ENCODE measurements around the gene BMP6.
"Not testable (repeated sequence)": the region's sequence is repeated elsewhere in the genome, so short reads cannot be mapped to it uniquely, and the experiment has no call there.

The BMP6 gene

DNA sequence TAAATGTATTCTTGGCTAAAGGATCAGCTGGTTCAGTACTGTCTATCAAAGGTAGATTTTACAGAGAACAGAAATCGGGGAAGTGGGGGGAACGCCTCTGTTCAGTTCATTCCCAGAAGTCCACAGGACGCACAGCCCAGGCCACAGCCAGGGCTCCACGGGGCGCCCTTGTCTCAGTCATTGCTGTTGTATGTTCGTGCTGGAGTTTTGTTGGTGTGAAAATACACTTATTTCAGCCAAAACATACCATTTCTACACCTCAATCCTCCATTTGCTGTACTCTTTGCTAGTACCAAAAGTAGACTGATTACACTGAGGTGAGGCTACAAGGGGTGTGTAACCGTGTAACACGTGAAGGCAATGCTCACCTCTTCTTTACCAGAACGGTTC, 154.8 kb downstream of the BMP6 start:
- no peak overlapping the region for H3K27ac ChIP-seq (ENCODE audit: low read length)
- no peaks in the 10 kb centered on the region for H3K4me1 ChIP-seq (ENCODE audit: insufficient read depth, low read length)
- H3K27me3 ChIP-seq (ENCODE audit: insufficient read depth, low read length) = no peaks in the 10 kb centered on the region
- peaks cover 62% of the 10 kb centered on the region for H3K36me3 ChIP-seq (ENCODE audit: insufficient read depth, low read depth, low read length)
- H3K9me3 ChIP-seq (ENCODE audit: insufficient read depth, low read depth, low read length) = no peaks in the 10 kb centered on the region
- H3K9ac ChIP-seq (ENCODE audit: low read depth, low read length) = no peak overlapping the region
- H3K4me3 ChIP-seq (ENCODE audit: low read length) = no peak overlapping the region

- Histone ChIP-seq H3K27me3 (ENCODE audit: insufficient read depth, low read length) (no peaks in the 10 kb centered on the region), H3K9me3 (ENCODE audit: insufficient read depth, low read depth, low read length) (no peaks in the 10 kb centered on the region), H3K27ac (ENCODE audit: low read length) (no peak overlapping the region), H3K9ac (ENCODE audit: low read depth, low read length) (no peak overlapping the region), H3K4me3 (ENCODE audit: low read length) (no peak overlapping the region), H3K36me3 (ENCODE audit: insufficient read depth, low read depth, low read length) (peaks cover 74% of the 10 kb centered on the region), H3K4me1 (ENCODE audit: insufficient read depth, low read length) (no peaks in the 10 kb centered on the region)
Measured at GRCh38 chr6:7881765-7882500, 156.0 kb downstream of the BMP6 start.

DNA sequence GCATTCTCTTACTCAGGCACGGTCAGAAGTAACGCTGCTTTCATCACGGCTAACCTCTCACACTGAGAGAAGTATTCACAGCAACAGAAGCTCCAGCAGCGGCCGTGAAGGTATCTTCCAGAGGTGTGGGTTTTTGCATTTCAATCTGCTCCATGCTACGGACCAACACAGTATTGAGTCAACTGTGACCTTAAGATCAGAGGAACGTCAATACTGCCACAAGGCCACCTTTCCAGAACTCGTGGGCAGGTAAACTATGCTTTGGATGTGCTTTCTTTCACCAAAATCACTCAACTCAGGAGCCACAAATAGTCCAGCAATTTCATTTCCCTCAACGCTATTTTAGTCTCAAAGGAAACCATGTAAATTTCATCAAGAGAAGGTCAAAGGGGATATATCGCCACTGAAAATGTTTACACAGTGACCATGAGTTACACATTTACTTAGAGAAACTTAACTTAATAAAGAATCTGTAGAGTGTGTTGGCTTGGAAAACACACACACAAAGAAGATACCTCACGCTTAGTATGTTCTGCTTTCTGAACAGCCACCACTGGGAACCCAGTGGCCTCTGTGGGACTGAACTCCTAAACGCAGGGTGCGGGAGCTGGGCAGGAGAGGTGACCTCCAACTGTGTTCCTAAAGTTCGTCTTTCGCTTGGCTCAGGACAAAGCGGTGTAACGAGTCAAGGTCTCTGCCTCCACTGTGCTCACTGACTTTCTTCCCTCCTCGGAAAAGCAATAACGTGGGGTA, 156.8 kb downstream of the BMP6 start:
- H3K36me3 ChIP-seq (ENCODE audit: insufficient read depth, low read depth, low read length) = peaks cover 81% of the 10 kb centered on the region
- H3K4me1 ChIP-seq (ENCODE audit: insufficient read depth, low read length) = no peaks in the 10 kb centered on the region
- no peaks in the 10 kb centered on the region for H3K9me3 ChIP-seq (ENCODE audit: insufficient read depth, low read depth, low read length)
- no peaks in the 10 kb centered on the region for H3K27me3 ChIP-seq (ENCODE audit: insufficient read depth, low read length)
- H3K9ac ChIP-seq (ENCODE audit: low read depth, low read length) = no peak overlapping the region
- no peak overlapping the region for H3K4me3 ChIP-seq (ENCODE audit: low read length)
- no peak overlapping the region for H3K27ac ChIP-seq (ENCODE audit: low read length)

- peaks cover 88% of the 10 kb centered on the region for H3K36me3 ChIP-seq (ENCODE audit: insufficient read depth, low read depth, low read length)
- no peak overlapping the region for H3K9ac ChIP-seq (ENCODE audit: low read depth, low read length)
- H3K4me1 ChIP-seq (ENCODE audit: insufficient read depth, low read length) = no peaks in the 10 kb centered on the region
- H3K9me3 ChIP-seq (ENCODE audit: insufficient read depth, low read depth, low read length) = no peaks in the 10 kb centered on the region
- no peak overlapping the region for H3K4me3 ChIP-seq (ENCODE audit: low read length)
- H3K27me3 ChIP-seq (ENCODE audit: insufficient read depth, low read length) = no peaks in the 10 kb centered on the region
- no peak overlapping the region for H3K27ac ChIP-seq (ENCODE audit: low read length)
Measured at GRCh38 chr6:7883381-7883780, 157.5 kb downstream of the BMP6 start.

DNA sequence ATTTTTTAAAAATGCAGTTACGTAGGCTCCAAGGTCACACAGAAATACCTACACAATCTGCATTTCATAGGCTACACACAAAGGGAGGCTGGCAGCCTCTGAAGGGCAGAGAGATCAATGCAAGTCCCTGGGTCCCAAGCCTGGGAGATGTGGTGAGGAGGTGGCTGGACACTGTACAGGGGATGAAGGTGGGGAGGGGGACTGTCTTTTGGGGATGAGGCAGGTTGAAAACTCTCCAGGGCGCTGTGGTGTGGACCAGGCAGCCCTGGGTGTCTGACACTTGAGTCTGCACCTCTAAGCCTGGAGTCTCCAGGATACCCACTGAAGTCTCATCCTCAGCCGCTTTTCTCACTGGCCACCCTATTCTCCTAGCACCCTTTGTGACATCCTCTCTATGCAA, 160.2 kb downstream of the BMP6 start:
- no peak overlapping the region for H3K4me3 ChIP-seq (ENCODE audit: low read length)
- H3K4me1 ChIP-seq (ENCODE audit: insufficient read depth, low read length) = no peaks in the 10 kb centered on the region
- H3K27ac ChIP-seq (ENCODE audit: low read length) = no peak overlapping the region
- H3K27me3 ChIP-seq (ENCODE audit: insufficient read depth, low read length) = no peaks in the 10 kb centered on the region
- H3K9me3 ChIP-seq (ENCODE audit: insufficient read depth, low read depth, low read length) = no peaks in the 10 kb centered on the region
- no peak overlapping the region for H3K9ac ChIP-seq (ENCODE audit: low read depth, low read length)
- peaks cover 100% of the 10 kb centered on the region for H3K36me3 ChIP-seq (ENCODE audit: insufficient read depth, low read depth, low read length)

GRCh38 chr6:7887278-7887991, 161.5 kb downstream of the BMP6 start:
- Histone ChIP-seq H3K36me3 (ENCODE audit: insufficient read depth, low read depth, low read length) (peaks cover 100% of the 10 kb centered on the region), H3K9me3 (ENCODE audit: insufficient read depth, low read depth, low read length) (no peaks in the 10 kb centered on the region), H3K4me3 (ENCODE audit: low read length) (no peak overlapping the region), H3K27me3 (ENCODE audit: insufficient read depth, low read length) (no peaks in the 10 kb centered on the region), H3K9ac (ENCODE audit: low read depth, low read length) (no peak overlapping the region), H3K4me1 (ENCODE audit: insufficient read depth, low read length) (no peaks in the 10 kb centered on the region), H3K27ac (ENCODE audit: low read length) (no peak overlapping the region)

DNA sequence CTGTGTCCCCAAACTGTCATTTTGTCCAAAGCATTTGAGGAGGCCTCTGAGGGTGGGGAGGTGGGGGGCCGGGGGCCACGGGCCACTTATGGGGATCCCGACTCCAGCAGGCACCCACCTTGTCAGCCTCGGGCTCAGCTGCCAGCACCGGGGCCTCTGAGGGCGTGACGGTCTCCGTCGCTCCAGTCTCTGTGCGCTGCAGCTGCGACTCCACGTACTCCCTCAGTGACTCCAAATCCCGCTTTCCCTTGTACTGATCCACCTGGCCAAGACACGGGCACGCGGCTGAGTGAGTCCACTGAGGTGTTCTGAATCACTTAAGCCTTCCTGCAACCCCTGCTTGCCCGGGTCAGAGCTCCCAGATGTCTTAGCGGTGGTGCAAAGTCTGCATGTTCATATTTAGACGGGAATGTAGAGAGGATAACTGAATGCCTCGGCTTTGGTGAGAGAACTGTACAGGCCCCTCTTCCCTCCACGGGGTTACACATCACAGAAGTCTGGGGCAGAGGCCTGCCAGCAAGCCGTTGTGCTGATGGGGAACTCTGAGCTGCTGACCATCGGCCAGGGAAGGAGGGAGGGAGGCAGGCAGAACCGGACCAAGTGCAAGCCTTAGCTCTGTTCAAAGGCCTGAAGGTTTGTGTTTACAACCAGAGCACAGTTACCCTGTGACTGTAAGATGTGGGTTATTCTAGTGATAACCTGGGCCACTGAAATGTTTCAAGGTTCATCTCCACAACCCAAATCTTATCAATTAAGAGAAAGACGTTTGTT, 162.9 kb downstream of the BMP6 start:
- H3K27me3 ChIP-seq (ENCODE audit: insufficient read depth, low read length) = no peaks in the 10 kb centered on the region

GRCh38 chr6:7891078-7891872, 165.4 kb downstream of the BMP6 start:
- peaks cover 100% of the 10 kb centered on the region for H3K36me3 ChIP-seq (ENCODE audit: insufficient read depth, low read depth, low read length)
- no peak overlapping the region for H3K4me3 ChIP-seq (ENCODE audit: low read length)
- no peaks in the 10 kb centered on the region for H3K27me3 ChIP-seq (ENCODE audit: insufficient read depth, low read length)
- no peaks in the 10 kb centered on the region for H3K9me3 ChIP-seq (ENCODE audit: insufficient read depth, low read depth, low read length)
- no peak overlapping the region for H3K9ac ChIP-seq (ENCODE audit: low read depth, low read length)
- no peaks in the 10 kb centered on the region for H3K4me1 ChIP-seq (ENCODE audit: insufficient read depth, low read length)
- no peak overlapping the region for H3K27ac ChIP-seq (ENCODE audit: low read length)

More for the DNA sequence above, 162.9 kb downstream of the BMP6 start:
- Histone ChIP-seq H3K27ac (ENCODE audit: low read length) (no peak overlapping the region), H3K4me1 (ENCODE audit: insufficient read depth, low read length) (no peaks in the 10 kb centered on the region), H3K36me3 (ENCODE audit: insufficient read depth, low read depth, low read length) (peaks cover 100% of the 10 kb centered on the region), H3K9ac (ENCODE audit: low read depth, low read length) (no peak overlapping the region), H3K9me3 (ENCODE audit: insufficient read depth, low read depth, low read length) (no peaks in the 10 kb centered on the region), H3K4me3 (ENCODE audit: low read length) (no peak overlapping the region)

DNA sequence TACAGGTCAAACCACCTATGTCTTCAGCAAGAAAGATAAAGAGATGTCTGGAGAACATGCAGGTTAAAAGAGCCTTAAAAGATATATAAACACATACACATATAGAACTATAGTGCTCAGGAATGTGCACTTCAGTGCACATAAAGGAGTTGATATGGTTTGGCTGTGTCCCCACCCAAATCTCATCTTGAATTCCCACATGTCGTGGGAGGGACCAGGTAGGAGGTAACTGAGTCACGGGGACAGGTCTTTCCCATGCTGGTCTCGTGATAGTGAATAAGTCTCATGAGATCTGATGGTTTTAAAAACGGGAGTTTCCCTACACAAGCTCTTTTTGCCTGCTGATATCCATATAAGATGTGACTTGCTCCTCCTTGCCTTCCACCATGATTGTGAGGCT, 166.5 kb downstream of the BMP6 start:
- peaks cover 100% of the 10 kb centered on the region for H3K36me3 ChIP-seq (ENCODE audit: insufficient read depth, low read depth, low read length)
- not testable (repeated sequence) for H3K9ac ChIP-seq (ENCODE audit: low read depth, low read length)

GRCh38 chr6:7893342-7893741, 167.4 kb downstream of the BMP6 start:
- no peak overlapping the region for H3K4me3 ChIP-seq (ENCODE audit: low read length)
- H3K9ac ChIP-seq (ENCODE audit: low read depth, low read length) = no peak overlapping the region
- H3K4me1 ChIP-seq (ENCODE audit: insufficient read depth, low read length) = no peaks in the 10 kb centered on the region
- no peaks in the 10 kb centered on the region for H3K9me3 ChIP-seq (ENCODE audit: insufficient read depth, low read depth, low read length)
- peaks cover 100% of the 10 kb centered on the region for H3K36me3 ChIP-seq (ENCODE audit: insufficient read depth, low read depth, low read length)
- no peak overlapping the region for H3K27ac ChIP-seq (ENCODE audit: low read length)
- no peaks in the 10 kb centered on the region for H3K27me3 ChIP-seq (ENCODE audit: insufficient read depth, low read length)

More for the DNA sequence above, 166.5 kb downstream of the BMP6 start:
- not testable (repeated sequence) for H3K27me3 ChIP-seq (ENCODE audit: insufficient read depth, low read length); H3K9me3 ChIP-seq (ENCODE audit: insufficient read depth, low read depth, low read length); H3K27ac ChIP-seq (ENCODE audit: low read length); H3K4me1 ChIP-seq (ENCODE audit: insufficient read depth, low read length); H3K4me3 ChIP-seq (ENCODE audit: low read length)

Measured in iPS-20b (cell line).